Smooth muscle cell (in vitro differentiated cells): ENCODE data around the gene TRAK1. TPM values are rescaled to one million over a fixed set of nuclear protein-coding genes. Genes with fewer than 3 reads are reported as not detected.

Source experiments
- DNase-seq: peaks from one replicate; lab custom pipeline; 2025; ENCODE audit not compliant: unreplicated experiment; lab: John Stamatoyannopoulos, UW
- H2AFZ ChIP-seq: fragments of 200-600 bp; sonication (generic); 2 replicates; pipeline ENCODE4 v1.6.0; 2016; ENCODE audit warnings: antibody characterized with exemption, low read depth, mild to moderate bottlenecking
- H3F3A ChIP-seq: fragments of 200-600 bp; sonication (generic); 2 replicates; pipeline ENCODE4 v1.6.0; 2017; ENCODE audit warnings: antibody characterized with exemption, low read depth
- H3K27ac ChIP-seq: fragments of 200-600 bp; sonication (generic); 2 replicates; pipeline ENCODE4 v1.5.1; 2016; ENCODE audit warnings: low read depth, mild to moderate bottlenecking
- H3K27me3 ChIP-seq: fragments of 200-600 bp; sonication (generic); 2 replicates; pipeline ENCODE4 v1.6.1; 2016; ENCODE audit warnings: low read depth, mild to moderate bottlenecking
- H3K36me3 ChIP-seq: fragments of 200-600 bp; sonication (generic); 2 replicates; pipeline ENCODE4 v1.5.1; 2016; ENCODE audit warnings: low read depth
- H3K4me1 ChIP-seq: fragments of 200-600 bp; sonication (generic); 2 replicates; pipeline ENCODE4 v1.5.1; 2016; ENCODE audit warnings: low read depth
- H3K4me2 ChIP-seq: fragments of 200-600 bp; sonication (generic); 2 replicates; pipeline ENCODE4 v1.6.0; 2016; ENCODE audit warnings: mild to moderate bottlenecking
- H3K4me3 ChIP-seq: fragments of 200-600 bp; sonication (generic); 2 replicates; pipeline ENCODE4 v1.5.1; 2016; ENCODE audit warnings: mild to moderate bottlenecking
- H3K79me2 ChIP-seq: fragments of 200-600 bp; sonication (generic); 2 replicates; pipeline ENCODE4 v1.6.0; 2016; ENCODE audit warnings: low read depth, mild to moderate bottlenecking
- H3K9ac ChIP-seq: fragments of 200-600 bp; sonication (generic); 2 replicates; pipeline ENCODE4 v1.6.0; 2016; ENCODE audit warnings: low read depth
- H3K9me3 ChIP-seq: fragments of 200-600 bp; sonication (generic); replicated peaks from 2 replicates; pipeline ENCODE4 v1.5.1; 2016; ENCODE audit warnings: low read depth
- H4K20me1 ChIP-seq: fragments of 200-600 bp; sonication (generic); 2 replicates; pipeline ENCODE4 v1.6.0; 2016; ENCODE audit warnings: low read depth
- CTCF ChIP-seq: fragments of 200-600 bp; sonication (generic); IDR thresholded peaks from 2 replicates; pipeline ENCODE4 v1.5.1; 2017; ENCODE audit warnings: borderline replicate concordance, mild to moderate bottlenecking, antibody characterized with exemption; ENCODE audit not compliant: insufficient read depth, poor library complexity, severe bottlenecking
- WGBS: methylation state at CpG from one replicate; pipeline ENCODE4 v1.1.7; 2016; ENCODE audit warnings: low lambda C conversion rate; 5-methylcytosine and 5-hydroxymethylcytosine counted together
- polyA plus RNA-seq: library from polyadenylated mRNA; unstranded; fragments of >200 nt; fragmentation: Nextera tagmentation; extraction: Ambion mirVana; gene quantifications from 2 replicates; pipeline ENCODE4 v1.2.1, GENCODE V29; 2016
- total RNA-seq: library from RNA; depleted of rRNA; stranded (reverse); fragments of >200 nt; gene quantifications from 2 replicates; pipeline ENCODE4 v1.2.3, GENCODE V29; 2014

TRAK1 gene
- total and polyA plus RNA-seq, 2 experiments from 2014 or later: 8.7 to 16.3 TPM

DNA sequence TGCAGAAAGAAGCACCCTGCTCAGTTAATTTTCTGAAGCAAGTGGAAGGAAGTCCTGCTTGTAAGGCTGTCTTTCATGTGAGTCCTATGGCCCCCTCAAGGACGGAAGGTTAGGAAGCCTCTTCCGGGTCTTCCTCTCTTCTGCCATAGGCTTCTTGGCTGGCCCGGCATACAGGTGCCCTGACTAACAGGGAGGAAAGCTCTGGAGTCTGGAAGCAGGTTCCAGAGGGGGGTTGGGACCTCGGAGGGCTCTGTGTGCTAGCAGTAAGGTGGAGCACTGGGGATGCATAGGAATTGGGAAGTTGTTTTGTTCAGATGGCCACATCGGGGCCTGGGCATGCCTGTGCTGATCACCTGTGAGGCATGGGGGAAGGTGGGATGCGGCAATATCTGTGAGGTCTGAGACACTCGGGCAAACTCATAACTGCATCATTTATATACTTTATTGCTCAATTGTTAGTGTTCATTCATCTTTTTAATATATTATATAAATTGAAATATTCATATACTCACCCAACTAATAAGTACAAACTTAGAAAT lies 49.6 kb downstream of the TRAK1 start:
- Histone ChIP-seq H3K9ac (no peak overlapping the region), H3K4me1 (no peaks in the 10 kb centered on the region), H2AFZ (no peak overlapping the region), H3K27ac (no peak overlapping the region), H3K36me3 (no peaks in the 10 kb centered on the region), H3K4me2 (no peak overlapping the region), H3K79me2 (peaks cover 14% of the 10 kb centered on the region), H3K9me3 (no peaks in the 10 kb centered on the region), H3K27me3 (no peaks in the 10 kb centered on the region), H3K4me3 (no peak overlapping the region), H3F3A (no peaks in the 10 kb centered on the region), H4K20me1 (peaks cover 60% of the 10 kb centered on the region)
- 90% methylated on average over 7 of the region's 7 CpGs for WGBS
- DNase-seq: no peak
- TF ChIP-seq CTCF: no peak

GRCh38 chr3:42143440-42143839 lies 52.3 kb downstream of the TRAK1 start:
- no peaks in the 10 kb centered on the region for H3K36me3 ChIP-seq
- no peak for DNase-seq
- H3K27ac ChIP-seq: no peak overlapping the region
- peaks cover 70% of the 10 kb centered on the region for H4K20me1 ChIP-seq
- TF ChIP-seq CTCF: no peak
- no peaks in the 10 kb centered on the region for H3K4me1 ChIP-seq
- no peaks in the 10 kb centered on the region for H3K27me3 ChIP-seq
- peaks cover 5% of the 10 kb centered on the region for H3K79me2 ChIP-seq
- no peak overlapping the region for H2AFZ ChIP-seq
- no peaks in the 10 kb centered on the region for H3F3A ChIP-seq
- WGBS: 80% methylated on average over 7 of the region's 7 CpGs
- no peak overlapping the region for H3K4me2 ChIP-seq
- H3K4me3 ChIP-seq: no peak overlapping the region
- H3K9me3 ChIP-seq: no peaks in the 10 kb centered on the region
- H3K9ac ChIP-seq: no peak overlapping the region

DNA sequence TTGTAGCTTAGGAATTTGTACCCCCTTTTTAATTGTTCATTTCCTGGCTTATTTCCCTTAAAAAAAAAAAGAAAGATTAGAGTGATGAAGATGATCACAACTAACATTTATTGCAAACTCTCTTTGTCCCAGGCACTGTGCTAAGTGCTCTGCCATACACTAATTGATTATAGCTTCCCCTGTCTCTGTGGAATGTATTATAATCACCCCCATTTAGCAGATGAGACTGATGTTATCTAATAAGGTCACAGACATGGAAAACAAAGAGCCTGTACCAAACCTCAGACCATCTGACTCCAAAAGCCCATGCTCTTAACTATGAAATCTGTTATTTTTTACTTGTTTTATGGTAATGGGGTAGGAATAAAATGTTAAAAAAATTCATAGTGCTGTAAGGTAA lies 53.1 kb downstream of the TRAK1 start:
- Histone ChIP-seq H4K20me1 (peaks cover 78% of the 10 kb centered on the region), H3K4me1 (no peaks in the 10 kb centered on the region), H3K27me3 (no peaks in the 10 kb centered on the region)

More for the DNA sequence above, 53.1 kb downstream of the TRAK1 start:
- no peak overlapping the region for H3K4me3 ChIP-seq
- H3K4me2 ChIP-seq: no peak overlapping the region
- no peak overlapping the region for H3K9ac ChIP-seq
- no peak for DNase-seq
- H2AFZ ChIP-seq: no peak overlapping the region
- no peaks in the 10 kb centered on the region for H3K9me3 ChIP-seq
- H3K79me2 ChIP-seq: peaks cover 5% of the 10 kb centered on the region
- no peaks in the 10 kb centered on the region for H3F3A ChIP-seq
- no peak for TF ChIP-seq CTCF
- no peak overlapping the region for H3K27ac ChIP-seq
- H3K36me3 ChIP-seq: no peaks in the 10 kb centered on the region
